Glomerular visceral epithelial cell (primary cell): Measurements from ENCODE around the gene DIP2C.
A peak's percentile ranks its signal among the peaks of the same experiment; 100 is the strongest.
"Not testable (repeated sequence)": the region's sequence is repeated elsewhere in the genome, so short reads cannot be mapped to it uniquely, and the experiment has no call there.

ENCODE experiments used
- DNase-seq: peaks from one replicate; pipeline ENCODE4 v3.0.0-alpha.2; 2016; ENCODE audit errors: extremely low spot score

DIP2C gene

GRCh38 chr10:329361-330099 lies 359.9 kb downstream of the DIP2C start:
- DNase-seq, result peak; percentile 95

GRCh38 chr10:327889-328852 lies 361.3 kb downstream of the DIP2C start:
- DNase-seq, result no peak

GRCh38 chr10:326894-327635 lies 362.4 kb downstream of the DIP2C start:
- DNase-seq, result no peak

- DNase-seq, result no peak
Measured at GRCh38 chr10:326350-326749, 363.1 kb downstream of the DIP2C start.

DNA sequence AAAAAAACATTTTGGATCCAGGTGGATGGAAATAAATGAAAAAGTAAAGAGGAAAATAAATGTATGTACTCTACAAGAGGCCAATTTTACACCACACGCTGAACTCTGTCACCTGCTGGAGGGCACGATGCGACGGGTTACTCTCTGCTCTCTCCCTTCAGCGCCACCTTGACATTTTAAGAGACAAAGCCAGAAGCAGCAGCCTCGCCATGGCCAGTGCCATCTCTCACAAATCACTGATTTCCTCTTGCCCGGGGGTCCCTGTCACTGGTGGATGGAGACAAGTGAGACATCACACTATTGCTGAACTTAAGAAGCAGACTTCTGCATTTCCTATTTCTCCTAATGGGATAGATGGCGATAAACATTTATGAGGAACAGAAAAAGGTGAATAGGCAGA lies 364.2 kb downstream of the DIP2C start:
- DNase-seq, result no peak

GRCh38 chr10:324593-324992 lies 364.9 kb downstream of the DIP2C start:
- no peak for DNase-seq

- peak; percentile 92 for DNase-seq
Measured at GRCh38 chr10:323651-324293, 365.7 kb downstream of the DIP2C start.

DNA sequence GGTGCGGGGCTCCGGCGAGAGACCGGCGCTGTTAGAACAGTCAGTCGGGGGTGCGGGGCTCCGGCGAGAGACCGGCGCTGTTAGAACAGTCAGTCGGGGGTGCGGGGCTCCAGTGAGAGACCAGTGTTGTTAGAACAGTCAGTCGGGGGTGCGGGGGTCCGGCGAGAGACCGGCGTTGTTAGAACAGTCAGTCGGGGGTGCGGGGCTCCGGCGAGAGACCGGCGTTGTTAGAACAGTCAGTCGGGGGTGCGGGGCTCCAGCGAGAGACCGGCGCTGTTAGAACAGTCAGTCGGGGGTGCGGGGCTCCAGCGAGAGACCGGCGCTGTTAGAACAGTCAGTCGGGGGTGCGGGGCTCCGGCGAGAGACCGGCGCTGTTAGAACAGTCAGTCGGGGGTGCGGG lies 366.4 kb downstream of the DIP2C start:
- DNase-seq, result not testable (repeated sequence)

GRCh38 chr10:320771-321170 lies 368.7 kb downstream of the DIP2C start:
- no peak for DNase-seq

- DNase-seq, result no peak
Measured at GRCh38 chr10:317926-318325, 371.5 kb downstream of the DIP2C start.

DNA sequence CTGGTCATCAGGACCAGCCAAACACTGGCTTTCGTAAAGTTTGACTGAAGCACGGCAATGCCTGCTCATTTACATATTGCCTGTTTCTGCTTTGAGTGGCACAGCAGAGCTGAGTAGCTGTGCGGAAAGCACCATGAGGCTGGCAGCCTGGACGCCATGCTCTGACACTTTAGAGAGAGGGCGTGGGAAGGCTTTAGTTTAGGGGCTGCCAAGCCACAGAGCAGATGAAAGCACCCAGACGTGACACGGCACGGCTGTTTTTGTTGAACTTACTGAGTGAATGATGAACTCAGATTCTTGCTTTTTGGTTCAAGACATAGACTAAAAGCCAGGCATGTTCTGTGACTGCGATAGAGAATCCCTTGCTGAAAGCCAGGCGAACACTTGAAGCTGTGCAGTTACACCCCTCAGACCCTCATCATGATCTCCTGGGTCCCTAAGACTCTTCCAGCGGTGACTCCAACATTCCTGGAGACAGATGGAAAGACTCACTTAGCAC lies 372.1 kb downstream of the DIP2C start:
- peak; percentile 46 for DNase-seq

DNA sequence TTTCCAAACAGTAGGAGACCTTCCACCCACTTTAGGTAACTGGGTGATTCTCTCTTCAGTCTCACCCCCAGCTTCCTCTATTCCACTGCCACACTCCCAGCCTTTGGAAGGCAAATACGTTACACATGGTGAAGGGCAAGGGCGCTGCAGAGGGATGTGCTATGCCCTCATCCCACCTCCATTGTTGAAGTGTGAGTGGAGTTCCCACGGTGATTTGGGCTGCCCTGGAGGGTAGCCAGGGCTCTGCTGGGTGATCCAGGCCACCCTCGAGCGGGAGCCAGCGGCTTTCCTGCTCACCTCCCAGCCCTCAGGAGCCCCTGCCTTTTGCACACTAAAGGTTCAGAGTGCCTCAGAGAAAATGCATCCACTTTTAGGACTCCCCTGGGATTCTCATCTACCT lies 373.1 kb downstream of the DIP2C start:
- DNase-seq, result no peak

- no peak for DNase-seq
Measured at GRCh38 chr10:314871-315270, 374.6 kb downstream of the DIP2C start.

DNA sequence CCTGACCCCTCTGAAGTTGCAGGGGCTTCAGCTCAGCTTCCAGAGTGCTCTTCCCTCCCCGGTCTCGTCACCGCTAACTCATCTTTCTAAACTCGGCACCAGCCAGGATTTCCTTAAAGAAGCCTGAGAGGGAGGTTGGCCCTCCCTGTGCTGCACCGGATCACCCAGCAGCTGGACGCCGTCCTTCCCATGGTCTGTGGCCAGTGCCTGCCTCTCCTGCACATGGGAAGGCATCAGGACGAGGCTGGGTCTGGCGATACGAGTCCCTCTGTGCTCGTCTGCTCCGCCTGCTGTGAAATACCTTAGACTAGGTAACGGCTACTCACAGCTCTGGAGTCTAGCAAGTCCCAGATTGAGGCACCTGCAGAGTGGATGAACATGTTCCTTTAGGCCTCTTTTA lies 375.1 kb downstream of the DIP2C start:
- DNase-seq, result no peak

DNA sequence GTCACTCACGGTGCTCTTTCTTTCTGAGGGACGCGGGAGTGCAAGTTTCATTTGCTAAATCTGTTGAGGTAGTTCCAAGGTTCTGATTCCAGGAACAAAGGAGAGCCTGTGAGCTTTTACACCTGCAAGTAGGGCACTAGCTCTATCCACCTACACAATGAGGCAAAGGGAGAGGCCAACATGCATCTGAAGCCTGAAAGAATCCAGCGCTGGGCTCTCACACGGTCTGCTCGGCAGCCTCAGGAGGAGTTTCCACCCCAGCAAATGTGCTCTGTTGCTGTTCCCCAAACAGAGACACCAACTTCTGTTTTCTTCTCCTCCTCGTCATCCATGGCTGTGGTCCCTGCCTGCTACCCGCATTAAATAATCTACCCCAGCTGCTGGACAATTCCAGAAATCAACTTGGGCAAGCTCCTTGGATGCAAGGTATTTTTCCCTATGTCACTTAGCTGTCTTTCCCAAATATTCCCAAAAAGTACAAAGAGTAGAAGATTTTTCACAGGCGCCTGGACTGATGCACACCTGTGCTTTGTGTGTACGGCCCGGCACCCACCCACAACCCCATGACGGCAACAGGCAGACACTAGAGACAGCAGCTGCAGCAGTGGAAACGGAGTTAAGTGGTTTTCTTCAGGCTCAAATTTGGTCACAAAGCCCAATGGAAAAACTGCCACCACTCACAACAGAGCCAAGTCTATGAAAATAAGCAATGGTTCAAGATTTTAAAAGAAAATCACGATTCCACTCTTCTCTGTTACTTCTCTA lies 377.4 kb downstream of the DIP2C start:
- no peak for DNase-seq

DNA sequence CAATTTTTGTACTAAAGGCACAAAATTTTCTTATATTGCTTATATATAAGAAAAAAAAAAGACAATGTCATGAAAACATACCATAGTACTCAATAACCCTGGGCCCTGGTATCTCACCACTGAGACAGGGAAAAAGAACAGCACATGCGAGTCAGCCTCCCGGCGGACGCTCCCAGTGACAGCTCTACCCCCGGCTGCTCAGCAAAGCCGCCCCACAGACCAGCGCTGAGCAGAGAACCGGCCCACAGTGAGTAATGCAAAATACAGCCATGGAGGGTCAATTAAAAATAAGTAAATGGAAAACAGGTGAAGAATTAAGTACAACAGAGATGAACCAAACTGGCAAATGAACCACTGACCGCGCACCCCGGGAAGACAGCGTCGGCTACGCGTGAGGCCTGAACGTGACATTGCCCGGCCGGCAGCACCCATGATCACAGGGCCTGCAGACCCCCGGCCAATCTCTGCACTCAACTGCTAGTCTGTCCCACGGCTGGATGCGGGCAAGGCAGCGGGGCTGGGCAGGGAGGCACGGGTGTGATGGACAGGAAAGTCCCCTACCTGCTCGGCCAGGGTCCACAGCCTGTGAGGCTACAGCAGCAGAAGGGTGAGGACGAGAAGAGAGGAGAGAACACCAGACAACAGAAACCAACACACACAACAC lies 378.4 kb downstream of the DIP2C start:
- DNase-seq, result no peak

GRCh38 chr10:310371-310770 lies 379.1 kb downstream of the DIP2C start:
- no peak for DNase-seq

- DNase-seq, result no peak
Measured at GRCh38 chr10:308572-309085, 380.8 kb downstream of the DIP2C start.

GRCh38 chr10:308101-308500 lies 381.4 kb downstream of the DIP2C start:
- no peak for DNase-seq

GRCh38 chr10:307659-308058 lies 381.8 kb downstream of the DIP2C start:
- no peak for DNase-seq
